RWPE1 (cell line): ENCODE measurements around the gene BICDL1.

Experiments used
- CTCF ChIA-PET: fragments of 350-600 bp; sonication (Branson Sonifier 250); formaldehyde crosslinking; extraction: SDS; loops from one replicate; lab custom pipeline; 2021; lab: Yijun Ruan, JAX
- POLR2A ChIA-PET: fragments of 400-600 bp; formaldehyde crosslinking; extraction: SDS; loops from one replicate; lab custom pipeline; 2020; ENCODE audit warnings: antibody characterized with exemption; ENCODE audit not compliant: low non-redundant PET; lab: Yijun Ruan, JAX
- DNase-seq: peaks from one replicate; pipeline ENCODE4 v3.0.0; 2012; ENCODE audit warnings: low spot score
- H3K27ac ChIP-seq: fragments of 450-650 bp; 2 replicates; pipeline ENCODE4 v1.5.1; 2017
- TF ChIP-seq, protein P1 (sequence below): fragments of 450-650 bp; conservative IDR thresholded peaks from 2 replicates; pipeline ENCODE4 v1.5.1; 2017; ENCODE audit warnings: low read depth, mild to moderate bottlenecking

BICDL1 gene

GRCh38 chr12:120075034-120075616, 86.1 kb downstream of the BICDL1 start:
- TF ChIP-seq, protein P1, sequence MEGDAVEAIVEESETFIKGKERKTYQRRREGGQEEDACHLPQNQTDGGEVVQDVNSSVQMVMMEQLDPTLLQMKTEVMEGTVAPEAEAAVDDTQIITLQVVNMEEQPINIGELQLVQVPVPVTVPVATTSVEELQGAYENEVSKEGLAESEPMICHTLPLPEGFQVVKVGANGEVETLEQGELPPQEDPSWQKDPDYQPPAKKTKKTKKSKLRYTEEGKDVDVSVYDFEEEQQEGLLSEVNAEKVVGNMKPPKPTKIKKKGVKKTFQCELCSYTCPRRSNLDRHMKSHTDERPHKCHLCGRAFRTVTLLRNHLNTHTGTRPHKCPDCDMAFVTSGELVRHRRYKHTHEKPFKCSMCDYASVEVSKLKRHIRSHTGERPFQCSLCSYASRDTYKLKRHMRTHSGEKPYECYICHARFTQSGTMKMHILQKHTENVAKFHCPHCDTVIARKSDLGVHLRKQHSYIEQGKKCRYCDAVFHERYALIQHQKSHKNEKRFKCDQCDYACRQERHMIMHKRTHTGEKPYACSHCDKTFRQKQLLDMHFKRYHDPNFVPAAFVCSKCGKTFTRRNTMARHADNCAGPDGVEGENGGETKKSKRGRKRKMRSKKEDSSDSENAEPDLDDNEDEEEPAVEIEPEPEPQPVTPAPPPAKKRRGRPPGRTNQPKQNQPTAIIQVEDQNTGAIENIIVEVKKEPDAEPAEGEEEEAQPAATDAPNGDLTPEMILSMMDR = no peak
- no peak overlapping the region for H3K27ac ChIP-seq
- CTCF ChIA-PET = no interaction called here
- no peak for DNase-seq
- POLR2A ChIA-PET = no interaction called here

DNA sequence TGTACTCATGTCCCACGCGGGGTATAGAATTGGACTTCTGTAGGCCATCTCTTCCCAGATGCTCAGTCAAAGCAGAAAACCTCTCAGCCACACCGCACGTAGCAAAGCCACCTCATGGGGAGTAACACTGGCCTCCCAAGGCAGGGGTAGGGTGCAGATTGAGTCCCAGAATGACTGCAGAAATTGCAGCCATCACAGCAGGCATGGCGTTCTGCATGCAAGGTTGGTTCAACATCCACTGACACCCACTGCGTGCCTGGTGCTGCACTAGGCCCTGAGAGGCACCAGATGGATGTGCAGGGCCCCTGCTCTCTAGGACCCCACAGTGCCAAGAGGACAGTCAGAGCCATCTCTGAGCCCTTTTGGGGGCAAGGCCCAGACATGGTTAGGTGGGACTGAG, 87.6 kb downstream of the BICDL1 start:
- TF ChIP-seq, protein P1 = no peak
- DNase-seq = no peak
- POLR2A ChIA-PET = no interaction called here
- CTCF ChIA-PET = no interaction called here
- H3K27ac ChIP-seq = no peak overlapping the region

- DNase-seq = no peak
- CTCF ChIA-PET = interaction anchor here (0.5 kb wide), 1 partner anchor 70 kb away, joined by 6 read pairs; no protein-coding TSS in a partner anchor
- TF ChIP-seq, protein P1 = no peak
- POLR2A ChIA-PET = no interaction called here
- no peak overlapping the region for H3K27ac ChIP-seq
Observed at GRCh38 chr12:120077260-120077659, 88.2 kb downstream of the BICDL1 start.

- peak overlapping the region; percentile 77 for H3K27ac ChIP-seq
- ChIA-PET CTCF (no interaction called here), POLR2A (no interaction called here)
- DNase-seq = no peak
- TF ChIP-seq, protein P1 = no peak
Observed at GRCh38 chr12:120078868-120079267, 89.8 kb downstream of the BICDL1 start.

DNA sequence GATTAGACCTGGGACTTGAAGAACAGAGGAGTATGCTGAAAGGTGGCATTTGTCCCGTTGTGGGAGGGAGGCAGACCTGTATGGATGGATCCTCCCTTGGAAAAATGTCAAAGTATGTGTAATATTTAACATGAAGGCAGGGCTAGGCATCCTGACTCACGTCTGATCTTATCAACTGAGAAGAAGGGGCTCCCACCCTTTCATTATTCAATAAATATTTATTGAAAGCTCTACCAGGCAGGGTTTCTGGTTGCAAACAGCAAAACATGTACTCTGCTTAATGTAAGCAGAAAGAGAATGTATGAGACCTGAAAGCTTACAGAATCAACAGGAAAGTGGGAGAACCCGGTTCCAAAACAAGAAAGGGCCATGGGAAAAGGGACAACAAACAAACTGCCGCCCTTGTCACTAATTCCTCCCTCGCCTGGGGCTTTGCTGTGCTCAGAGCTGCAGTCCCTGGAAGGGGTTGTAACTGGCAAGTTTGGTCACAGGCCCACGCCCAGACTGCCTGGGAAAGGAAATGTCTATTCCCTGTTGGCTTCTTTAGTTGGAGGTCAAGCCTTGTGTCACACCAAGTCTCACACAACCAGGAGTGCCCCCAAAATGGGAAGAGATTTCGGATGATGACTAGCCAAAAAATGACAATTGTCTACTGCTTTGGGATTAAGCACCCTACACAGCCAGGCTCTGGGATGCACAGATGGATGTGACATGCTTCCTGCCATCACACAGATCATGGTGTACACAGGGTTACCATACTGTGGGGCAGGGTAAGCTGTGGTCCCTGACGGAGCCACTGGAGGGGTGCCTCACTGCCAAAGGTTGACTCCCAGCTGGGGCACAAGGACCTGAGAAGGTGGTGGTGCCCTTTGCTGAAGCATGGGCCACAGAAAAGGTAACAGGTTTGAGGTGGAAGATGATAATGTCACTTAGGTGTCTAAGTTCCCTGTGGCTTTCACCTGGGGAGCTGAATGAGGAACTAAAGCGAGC, 90.7 kb downstream of the BICDL1 start:
- POLR2A ChIA-PET = no interaction called here
- peak overlapping the region; percentile 77 for H3K27ac ChIP-seq

DNA sequence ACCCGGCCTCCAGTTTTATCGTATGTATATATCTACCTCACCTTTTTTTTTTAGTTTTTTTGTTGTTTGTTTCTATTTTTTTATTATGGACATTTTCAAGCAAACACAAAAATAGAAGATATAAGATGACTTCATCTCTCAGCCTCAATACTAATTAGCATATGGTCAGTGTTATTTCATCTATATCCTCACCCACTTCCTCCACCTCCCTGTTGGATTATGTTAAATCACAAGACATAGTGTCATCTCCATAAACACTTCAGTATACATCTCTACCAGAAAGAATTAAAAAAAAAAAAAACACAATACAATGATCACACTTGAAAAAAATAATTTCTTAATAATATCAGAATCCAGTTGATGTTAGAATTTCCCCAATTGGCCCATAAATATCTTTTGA, 92.6 kb downstream of the BICDL1 start:
- TF ChIP-seq, protein P1 = no peak
- CTCF ChIA-PET = no interaction called here

More for the DNA sequence above, 90.7 kb downstream of the BICDL1 start:
- DNase-seq = peak; percentile 80
- TF ChIP-seq, protein P1 = no peak
- CTCF ChIA-PET = no interaction called here

More for the DNA sequence above, 92.6 kb downstream of the BICDL1 start:
- no peak overlapping the region for H3K27ac ChIP-seq
- no peak for DNase-seq
- POLR2A ChIA-PET = no interaction called here
